HG03045 (cell line): ENCODE results near the gene NFE2.
"Not testable (repeated sequence)": the region's sequence is repeated elsewhere in the genome, so short reads cannot be mapped to it uniquely, and the experiment has no call there.

Experiments used
- ATAC-seq: cut with Tn5 transposase; IDR thresholded peaks from one replicate; pipeline ENCODE4 v1.9.1; 2021; ENCODE audit warnings: mild to moderate bottlenecking, moderate library complexity; ENCODE audit not compliant: unreplicated experiment

Gene NFE2

DNA sequence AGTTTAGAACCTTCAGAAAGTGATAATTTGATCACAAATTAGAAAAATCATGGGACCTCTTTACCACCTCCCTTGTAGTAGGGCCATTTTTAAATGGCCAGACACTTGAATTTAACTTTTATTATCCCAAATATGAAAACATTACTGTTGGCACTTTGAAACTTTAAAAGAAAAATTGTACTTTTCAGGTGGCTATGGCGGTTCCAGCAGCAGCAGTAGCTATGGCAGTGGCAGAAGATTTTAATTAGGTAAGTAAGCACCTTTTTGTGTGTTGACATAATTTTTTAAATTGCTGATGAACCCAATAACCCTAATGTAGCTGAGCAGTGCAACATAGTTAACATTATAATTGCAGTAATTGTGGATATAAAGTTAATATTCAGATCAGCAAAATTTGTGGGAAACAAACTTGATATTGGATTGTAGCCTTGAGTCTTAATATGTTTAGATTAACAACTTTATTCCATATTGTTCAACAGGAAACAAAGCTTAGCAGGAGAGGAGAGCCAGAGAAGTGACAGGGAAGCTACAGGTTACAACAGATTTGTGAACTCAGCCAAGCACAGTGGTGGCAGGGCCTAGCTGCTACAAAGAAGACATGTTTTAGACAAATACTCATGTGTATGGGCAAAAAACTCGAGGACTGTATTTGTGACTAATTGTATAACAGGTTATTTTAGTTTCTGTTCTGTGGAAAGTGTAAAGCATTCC lies 16.6 kb downstream of the NFE2 start:
- not testable (repeated sequence) for ATAC-seq

DNA sequence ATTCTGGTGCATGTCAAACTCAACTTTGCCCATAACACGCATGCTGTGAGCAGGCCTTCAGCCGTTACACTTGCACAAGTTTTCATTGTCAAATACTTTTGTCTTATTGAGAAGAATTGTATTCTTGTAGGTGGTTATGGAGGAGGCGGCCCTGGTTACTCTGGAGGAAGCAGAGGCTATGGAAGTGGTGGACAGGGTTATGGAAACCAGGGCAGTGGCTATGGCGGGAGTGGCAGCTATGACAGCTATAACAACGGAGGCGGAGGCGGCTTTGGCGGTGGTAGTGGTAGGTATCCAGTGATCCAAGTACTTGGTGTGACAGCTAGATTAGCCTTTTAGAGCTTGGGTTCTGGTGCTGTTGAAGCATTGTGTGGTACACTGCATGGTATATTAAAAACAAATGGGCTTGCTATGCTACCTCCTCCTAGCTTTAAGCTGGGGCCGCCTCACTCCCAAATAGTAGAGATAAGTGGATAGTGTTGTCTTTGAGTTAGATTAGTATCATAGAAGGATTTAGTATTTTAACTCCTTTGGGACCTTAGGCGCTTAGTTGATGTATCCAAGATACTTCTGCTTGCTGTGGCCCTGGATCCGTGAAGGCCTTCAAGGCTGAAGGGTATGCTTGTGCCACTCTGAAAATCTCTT lies 17.7 kb downstream of the NFE2 start:
- no peak for ATAC-seq

DNA sequence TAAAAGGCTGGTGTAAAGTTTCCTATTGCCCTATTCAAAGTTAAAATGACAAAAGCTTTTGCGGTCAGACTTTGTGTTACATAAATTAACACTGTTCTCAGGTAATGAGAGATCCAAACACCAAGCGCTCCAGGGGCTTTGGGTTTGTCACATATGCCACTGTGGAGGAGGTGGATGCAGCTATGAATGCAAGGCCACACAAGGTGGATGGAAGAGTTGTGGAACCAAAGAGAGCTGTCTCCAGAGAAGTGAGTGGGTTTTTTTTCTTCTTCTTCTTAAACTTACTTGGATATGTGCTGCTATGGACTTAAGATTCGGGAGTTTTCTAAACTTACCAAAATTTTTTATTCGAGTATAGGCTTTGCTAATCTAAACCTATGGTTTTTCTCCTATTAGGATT lies 19.1 kb downstream of the NFE2 start:
- not testable (repeated sequence) for ATAC-seq

DNA sequence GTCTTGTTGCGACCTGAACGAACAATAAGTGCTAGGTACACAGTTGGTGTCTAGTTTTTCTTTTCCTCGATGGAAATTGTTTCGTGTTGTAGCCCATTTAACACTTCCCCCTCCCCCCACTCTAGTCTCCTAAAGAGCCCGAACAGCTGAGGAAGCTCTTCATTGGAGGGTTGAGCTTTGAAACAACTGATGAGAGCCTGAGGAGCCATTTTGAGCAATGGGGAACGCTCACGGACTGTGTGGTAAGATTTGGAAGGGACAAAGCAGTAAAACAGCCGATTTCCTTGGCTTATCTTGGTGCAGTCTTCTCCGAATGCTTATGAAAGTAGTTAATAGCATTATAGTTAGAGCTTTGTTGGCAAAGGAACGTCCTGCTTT lies 19.6 kb downstream of the NFE2 start:
- not testable (repeated sequence) for ATAC-seq

DNA sequence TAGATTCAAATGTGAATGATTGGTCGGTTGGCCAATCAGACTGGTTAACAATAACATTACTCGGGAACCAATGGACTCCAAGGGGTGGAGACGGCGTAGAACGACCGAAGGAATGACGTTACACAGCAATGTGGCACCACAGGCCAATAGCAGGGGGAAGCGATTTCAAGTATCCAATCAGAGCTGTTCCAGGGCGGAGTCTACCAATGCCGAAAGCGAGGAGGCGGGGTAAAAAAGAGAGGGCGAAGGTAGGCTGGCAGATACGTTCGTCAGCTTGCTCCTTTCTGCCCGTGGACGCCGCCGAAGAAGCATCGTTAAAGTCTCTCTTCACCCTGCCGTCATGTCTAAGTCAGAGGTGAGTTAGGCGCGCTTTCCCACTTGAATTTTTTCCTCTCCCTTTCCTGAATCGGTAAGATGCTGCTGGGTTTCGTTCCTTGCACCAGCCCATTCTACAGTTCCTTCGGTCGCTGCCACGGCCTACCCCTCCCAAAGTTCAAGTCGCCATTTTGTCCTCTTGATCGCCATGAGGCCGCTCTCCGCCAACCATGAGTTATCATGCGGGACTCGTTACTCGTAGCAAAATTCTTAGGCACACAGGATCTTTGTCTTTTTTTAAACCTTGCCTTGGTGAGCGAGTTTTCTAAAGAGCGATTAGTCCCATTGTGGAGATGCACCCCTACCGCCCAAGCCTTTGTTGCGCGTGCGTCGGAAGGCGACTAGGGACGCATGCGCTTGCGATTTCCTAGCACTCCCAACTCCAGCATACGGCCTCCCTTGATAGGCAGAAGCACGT lies 20.2 kb downstream of the NFE2 start, which contains the start of gene HNRNPA1:
TSS of gene HNRNPA1 (plus strand) at position 259 of the 793 bp plus-strand sequence. CDS start at position 341, 82 bp downstream.
- ATAC-seq = peak; percentile 89

DNA sequence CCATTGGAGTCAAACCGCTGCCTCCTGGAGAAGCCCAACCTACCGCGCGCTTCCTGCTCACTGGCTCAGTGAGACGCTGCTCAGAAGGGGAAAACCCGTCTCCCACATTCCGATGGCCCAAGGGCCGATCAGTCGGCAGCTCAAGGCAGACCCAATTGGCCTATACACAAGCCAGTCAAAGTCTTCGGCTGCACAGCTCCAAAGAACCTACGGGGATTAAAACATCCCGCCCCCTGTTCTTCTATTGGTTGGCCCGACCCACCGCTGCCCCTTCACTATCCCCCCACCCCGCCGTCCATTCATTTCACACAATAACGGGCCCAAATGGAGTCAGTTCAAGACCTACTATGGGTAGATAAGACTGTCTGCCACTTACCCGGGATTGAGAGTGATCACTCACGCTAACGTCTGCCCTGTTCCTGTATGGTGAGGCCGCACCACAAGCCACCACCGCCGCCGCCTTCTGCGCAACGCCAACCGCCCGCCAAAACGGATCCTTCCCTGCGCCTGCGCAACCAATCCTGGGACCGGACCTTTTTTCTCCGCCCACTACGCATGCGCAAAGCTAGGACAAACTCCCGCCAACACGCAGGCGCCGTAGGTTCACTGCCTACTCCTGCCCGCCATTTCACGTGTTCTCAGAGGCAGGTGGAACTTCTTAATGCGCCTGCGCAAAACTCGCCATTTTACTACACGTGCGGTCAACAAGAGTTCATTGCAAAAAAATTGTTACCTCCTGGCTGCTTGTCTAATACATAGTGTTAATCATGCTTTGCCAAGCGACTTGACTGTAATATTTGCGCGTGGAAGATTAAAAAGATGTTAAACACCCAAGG lies 21.0 kb downstream of the NFE2 start, which contains the start of gene CBX5:
TSS of gene CBX5 (minus strand) at position 491 of the 836 bp plus-strand sequence. CDS start 22,472 bp downstream, outside the sequence.
- ATAC-seq = peak; percentile 68

DNA sequence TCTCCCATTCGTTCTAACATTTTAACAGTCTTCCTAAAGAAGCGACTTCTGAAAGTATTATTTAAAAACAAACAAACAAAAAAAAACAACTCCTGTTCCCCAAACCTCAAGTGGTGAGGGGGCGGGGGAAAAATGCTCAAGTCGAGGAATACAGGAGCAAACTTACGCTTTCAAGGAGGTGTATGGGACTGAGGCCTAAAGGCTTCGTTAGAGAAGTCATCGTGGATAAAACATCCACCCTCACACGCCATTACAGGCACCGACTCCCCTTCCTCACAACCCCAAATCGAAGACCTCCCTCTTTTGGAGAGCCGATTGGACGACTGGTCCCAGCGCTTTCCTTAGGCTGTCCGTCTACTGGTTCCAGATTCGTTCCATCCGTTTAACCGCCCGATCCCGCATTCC lies 21.6 kb downstream of the NFE2 start:
- ATAC-seq = no peak

DNA sequence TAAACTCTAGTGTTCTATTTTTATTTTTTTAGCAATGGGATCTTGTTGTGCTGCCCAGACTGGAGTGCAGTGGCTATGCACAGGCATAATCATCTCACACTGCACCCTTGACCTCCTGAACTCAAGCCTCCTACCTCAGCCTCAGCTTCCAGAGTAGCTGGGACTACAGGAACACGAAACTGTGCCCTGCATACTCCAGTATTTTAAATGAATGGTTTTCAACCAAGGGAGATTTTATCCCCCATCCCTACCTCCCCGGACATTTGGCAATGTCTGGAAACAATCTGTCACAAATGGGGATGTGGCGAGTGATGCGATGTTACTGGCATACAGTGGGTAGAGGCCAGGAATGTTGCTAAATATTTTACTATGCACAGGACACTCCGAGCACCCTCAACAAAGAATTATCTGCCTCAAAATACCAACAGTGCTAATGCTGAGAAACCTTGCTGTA lies 23.0 kb downstream of the NFE2 start:
- ATAC-seq = no peak

DNA sequence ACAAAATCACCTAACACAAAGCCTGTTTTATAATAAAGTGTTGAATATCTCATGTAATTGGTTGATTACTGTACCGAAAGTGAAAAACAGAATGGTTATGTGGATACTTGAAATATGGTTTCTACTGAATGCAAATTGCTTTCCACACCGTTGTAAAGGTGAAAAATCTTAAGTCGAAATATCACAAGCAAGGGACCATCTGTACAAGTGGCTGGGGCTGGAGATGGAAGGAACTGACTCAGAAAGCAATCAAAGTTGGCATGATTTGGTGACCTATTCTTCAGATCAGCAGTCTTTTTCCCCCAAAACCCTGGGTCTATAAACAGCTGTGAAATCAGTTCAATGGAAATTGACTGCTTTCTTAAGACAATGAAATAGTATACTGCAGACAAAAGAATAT lies 24.4 kb downstream of the NFE2 start:
- ATAC-seq = no peak

DNA sequence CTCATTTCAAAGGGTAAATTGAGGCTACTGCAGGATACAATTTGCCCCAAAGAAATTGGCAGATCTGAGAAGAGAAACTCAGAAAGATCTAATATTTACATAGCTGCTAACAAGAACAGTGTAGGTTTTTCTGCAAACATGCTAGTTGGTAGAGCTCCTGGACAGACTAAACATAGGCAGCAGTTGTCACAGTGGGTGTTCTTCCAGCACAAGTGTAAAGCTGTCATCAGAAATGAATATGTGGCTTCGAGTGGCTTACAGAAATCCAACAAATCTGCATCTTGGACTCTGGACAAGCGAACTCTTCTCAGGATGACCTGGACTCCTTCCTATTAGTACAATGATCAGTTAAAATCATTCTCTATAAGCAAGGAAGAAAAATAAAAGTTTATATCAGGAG lies 26.8 kb downstream of the NFE2 start:
- no peak for ATAC-seq

DNA sequence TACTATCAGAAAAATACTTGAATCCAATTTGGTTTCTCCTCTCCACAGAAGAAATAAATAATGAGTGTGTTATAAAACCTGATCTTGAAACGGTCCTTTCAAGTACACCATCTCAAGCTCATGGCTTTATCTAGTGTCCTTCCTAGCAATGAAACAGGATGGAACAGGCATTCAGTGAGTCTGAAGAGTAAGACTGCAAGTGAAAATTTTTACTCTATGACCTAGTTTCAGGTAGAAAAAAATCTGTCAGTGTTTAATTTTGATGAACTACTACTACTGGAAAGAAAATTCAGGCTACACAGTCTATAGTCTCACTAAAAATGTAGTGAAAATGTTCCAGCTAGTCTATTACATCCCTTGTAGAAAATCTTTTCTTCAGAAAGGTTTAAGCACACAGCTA lies 28.6 kb downstream of the NFE2 start:
- ATAC-seq = no peak

DNA sequence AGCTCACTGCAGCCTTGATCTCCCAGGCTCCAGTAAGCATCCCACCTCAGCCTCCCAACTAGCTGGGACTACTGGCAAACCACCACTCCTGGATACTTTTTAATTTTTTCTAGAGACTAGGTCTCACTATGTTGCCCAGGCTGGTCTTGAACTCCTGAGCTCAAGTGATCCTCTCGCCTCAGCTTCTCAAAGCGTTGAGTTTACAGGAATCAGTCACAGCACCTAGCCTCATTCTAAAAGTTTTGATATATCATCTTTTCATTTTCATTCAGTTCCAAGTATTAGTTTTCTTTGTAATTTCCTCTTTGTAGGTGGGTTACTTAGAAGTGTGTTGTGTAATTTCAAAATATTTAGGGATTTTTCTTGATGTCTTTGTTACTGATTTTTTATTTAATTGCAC lies 30.5 kb downstream of the NFE2 start:
- no peak for ATAC-seq

DNA sequence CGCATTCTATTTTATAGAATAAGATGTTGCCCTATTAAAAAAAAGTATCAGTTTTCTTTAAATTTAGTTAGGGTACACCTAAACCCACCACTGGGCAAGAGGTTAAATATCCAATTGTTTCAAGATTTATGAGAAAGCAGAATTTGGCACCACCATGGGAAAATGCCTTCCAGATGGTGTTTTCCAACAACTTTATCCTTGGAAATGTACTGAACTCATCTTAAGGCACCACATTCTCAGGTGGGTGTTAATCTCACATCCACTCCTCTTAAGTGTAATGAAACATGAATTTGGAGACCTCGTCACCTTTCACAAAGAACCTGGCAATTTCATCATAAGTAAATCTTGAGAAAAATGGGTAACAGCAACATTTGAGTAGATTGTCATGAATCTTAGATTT lies 34.0 kb downstream of the NFE2 start:
- ATAC-seq = no peak

DNA sequence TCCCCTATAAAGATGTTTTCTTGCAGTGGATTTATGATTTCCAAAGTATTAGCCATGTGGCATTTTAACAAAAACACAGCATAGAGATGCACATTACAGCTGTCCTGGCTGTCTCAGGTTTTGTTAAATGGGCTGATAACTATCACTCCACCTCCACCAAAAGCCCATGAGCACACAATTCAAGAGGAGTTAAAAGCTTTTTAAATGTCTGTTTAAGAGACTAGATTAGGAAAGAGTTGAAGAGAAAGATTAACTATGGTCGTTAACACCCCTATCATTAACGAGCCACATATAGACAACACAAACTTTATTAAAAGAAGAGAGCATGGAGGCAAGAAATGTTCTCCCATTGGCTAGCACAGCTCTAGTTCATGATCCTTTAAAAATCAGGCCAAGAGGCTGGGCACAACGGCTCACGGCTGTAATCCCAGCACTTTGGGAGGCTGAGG lies 35.4 kb downstream of the NFE2 start:
- ATAC-seq = no peak

DNA sequence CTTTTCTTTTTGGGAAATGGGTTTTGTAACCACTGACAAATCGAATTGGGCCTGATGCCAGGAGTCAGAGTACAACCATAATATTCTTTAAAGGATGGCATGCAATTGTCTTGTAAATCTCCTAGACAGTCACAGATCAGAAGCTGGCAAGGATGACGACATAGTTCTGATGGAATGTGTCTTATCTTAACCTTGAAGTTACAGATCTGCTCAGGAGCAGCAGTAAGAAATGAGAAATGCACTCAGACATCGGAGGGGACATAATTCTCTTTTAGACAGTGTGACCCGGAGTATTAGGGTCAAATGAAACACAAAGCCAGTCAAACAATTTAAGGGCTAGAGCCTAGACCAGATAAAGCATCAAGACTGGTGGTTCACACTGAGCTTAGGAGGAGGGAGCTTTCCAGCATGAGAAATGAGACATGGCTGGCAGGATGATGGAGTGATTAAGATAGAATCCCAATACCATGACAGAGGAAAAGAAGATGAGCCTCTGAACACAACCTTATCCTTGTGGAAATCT lies 38.4 kb downstream of the NFE2 start:
- no peak for ATAC-seq

DNA sequence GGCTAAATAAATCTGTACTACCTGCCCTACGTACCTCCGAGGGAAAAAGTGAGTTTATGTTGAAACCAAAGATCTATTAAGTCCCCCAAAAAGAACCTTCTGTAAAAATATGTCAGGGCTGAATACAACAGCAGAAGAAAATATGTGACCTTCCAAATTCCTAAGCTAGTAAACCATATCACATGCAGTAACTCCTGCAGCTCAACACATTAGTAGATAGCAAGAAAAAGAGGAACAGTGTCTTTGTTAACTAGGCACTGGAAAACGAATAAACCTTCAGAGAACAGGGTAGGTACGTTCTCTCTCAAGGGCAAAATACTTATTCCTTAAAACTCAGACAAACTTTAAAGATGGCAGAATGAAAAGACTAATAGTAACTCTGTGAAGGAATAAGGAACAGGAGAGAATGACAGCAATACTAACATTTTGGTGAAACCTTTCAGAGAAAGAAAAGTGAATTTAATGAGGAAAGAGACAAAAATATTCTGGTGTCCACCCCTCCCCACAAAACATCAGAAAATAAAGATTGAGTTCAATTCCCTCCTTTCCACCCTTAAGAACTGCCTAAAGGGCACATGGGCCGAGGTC lies 38.9 kb downstream of the NFE2 start:
- no peak for ATAC-seq

DNA sequence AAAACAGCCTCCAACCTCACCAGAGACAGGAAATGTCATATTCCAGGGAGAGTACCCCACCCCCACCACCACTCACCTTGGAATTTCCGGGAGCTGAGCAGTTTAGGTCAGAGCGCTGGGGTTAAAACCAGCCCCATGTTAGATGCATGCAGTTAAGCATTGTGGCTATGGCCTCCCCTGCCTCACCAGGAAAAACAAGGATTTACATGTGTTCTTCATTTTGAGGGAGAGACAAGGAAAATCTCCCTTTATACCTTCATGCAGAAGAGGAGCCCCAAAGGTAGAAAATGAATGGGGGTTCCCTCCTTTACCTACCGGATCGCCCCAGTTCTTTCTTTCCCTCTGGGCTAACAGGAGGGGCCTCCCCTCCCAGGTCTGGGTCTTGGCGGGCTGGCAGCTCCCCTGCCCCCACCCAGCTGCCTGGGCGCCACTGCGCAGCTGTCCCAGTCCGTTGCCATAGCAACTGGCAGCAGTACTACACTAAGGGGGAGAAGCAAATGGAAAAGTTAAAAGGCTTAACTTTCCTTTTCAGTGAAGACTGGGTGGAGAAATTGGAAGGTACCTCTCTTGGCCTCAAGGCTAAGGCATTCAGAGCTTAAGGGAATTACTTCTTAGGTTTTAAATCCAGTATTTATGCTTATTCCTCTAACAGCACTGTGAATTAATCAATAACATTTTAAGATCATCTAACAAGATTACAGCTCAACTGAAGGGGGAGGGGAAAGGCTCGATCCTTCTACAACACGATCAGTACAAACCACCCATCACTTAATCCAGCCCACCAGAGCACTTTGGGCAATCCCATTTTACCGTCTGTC lies 41.4 kb downstream of the NFE2 start:
- peak; percentile 81 for ATAC-seq

DNA sequence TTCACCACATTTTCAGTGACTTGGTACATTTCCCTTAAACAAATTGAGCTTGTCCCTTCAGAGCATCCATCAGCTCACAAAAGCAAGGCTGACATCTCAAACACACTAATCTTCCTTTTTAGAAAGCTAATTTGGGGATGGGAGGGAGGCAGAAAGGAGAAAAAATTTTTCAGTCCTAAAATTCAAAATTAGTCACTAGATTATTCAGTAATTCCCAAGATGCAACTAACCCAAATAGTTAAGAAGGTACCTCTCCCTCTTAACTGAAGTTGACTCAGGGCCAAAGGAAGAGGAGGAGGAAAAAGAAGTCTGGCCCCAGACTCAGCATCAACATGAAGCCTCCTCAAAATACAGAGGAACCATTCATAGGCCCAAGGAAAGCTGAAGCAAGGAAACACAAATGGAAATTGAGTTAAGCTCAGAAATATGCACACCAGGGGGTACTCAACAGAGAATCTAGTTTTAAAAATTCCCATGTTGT lies 42.6 kb downstream of the NFE2 start:
- no peak for ATAC-seq

DNA sequence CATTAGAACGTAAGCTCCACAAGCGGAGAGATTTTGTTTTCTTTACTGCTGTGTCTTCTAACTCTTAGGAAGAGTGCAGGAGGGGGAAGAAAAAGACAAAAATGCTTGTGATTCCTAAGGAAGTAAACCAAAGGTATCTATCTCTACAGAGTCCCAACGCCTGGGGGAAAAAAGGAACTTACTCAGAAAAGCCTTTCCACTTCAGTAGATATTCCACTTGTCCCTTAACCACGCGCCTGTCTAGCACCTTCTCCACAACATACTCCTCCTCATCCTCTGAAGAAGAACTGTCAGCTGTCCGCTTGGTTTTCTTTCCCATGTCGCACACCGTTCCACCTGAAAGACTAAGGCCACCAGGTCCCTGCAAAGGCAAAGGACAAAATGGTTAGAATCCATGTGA lies 43.5 kb downstream of the NFE2 start:
- no peak for ATAC-seq
